Natural killer cell (primary cell): Measurements from ENCODE around the gene EPS8L2. TPM values are rescaled to one million over a fixed set of nuclear protein-coding genes. Genes with fewer than 3 reads are reported as not detected.

Source experiments
- ATAC-seq, 3 donors: fragments of 150-1000 bp in 2 of 3; fragments of 200-7000 bp in 1 of 3; cut with Tn5 transposase; 1 replicate in 1 of 3; 2 replicates in 2 of 3; pipeline ENCODE4 v1.10.0; 2021; ENCODE audit warnings: mild to moderate bottlenecking in 2 of 3, moderate library complexity in 2 of 3
- DNase-seq, 2 donors: peaks; one replicate each; pipeline versions ENCODE4 v3.0.0 to v3.0.0-alpha.2; 2013 to 2021; ENCODE audit warnings: mixed read lengths in 1 of 2
- H3K27ac ChIP-seq: one replicate; pipeline ENCODE4 v1.5.1; 2013; ENCODE audit warnings: mild to moderate bottlenecking, low read length
- H3K27me3 ChIP-seq: one replicate; pipeline ENCODE4 v1.6.1; 2013; ENCODE audit warnings: low read length; ENCODE audit not compliant: control insufficient read depth, insufficient read depth
- H3K36me3 ChIP-seq: one replicate; pipeline ENCODE4 v1.6.1; 2013; ENCODE audit warnings: low read length; ENCODE audit not compliant: control insufficient read depth, insufficient read depth
- H3K4me1 ChIP-seq: one replicate; pipeline ENCODE4 v1.6.1; 2013; ENCODE audit warnings: low read length; ENCODE audit not compliant: control insufficient read depth, insufficient read depth
- H3K4me3 ChIP-seq: one replicate; pipeline ENCODE4 v1.5.1; 2013; ENCODE audit warnings: low read length
- H3K9me3 ChIP-seq: one replicate; pipeline ENCODE4 v1.6.1; 2013; ENCODE audit warnings: low read length; ENCODE audit not compliant: control insufficient read depth, insufficient read depth
- H3K27ac Mint-ChIP-seq, 2 donors: one replicate each; pipeline ENCODE4 v1.8.0; 2022; ENCODE audit warnings: mild to moderate bottlenecking in 2 of 2, mixed read lengths in 2 of 2, moderate library complexity in 1 of 2
- H3K27me3 Mint-ChIP-seq, 2 donors: one replicate each; pipeline ENCODE4 v1.8.0; 2022; ENCODE audit warnings: low read depth in 2 of 2, mixed read lengths in 2 of 2
- H3K36me3 Mint-ChIP-seq: one replicate; pipeline ENCODE4 v1.8.0; 2022; ENCODE audit warnings: mixed read lengths
- H3K4me1 Mint-ChIP-seq, 2 donors: one replicate each; pipeline ENCODE4 v1.8.0; 2022; ENCODE audit warnings: mixed read lengths in 2 of 2
- H3K4me3 Mint-ChIP-seq: one replicate; pipeline ENCODE4 v1.8.0; 2022; ENCODE audit warnings: mild to moderate bottlenecking, moderate library complexity, mixed read lengths
- H3K9me3 Mint-ChIP-seq, 2 donors: one replicate each; pipeline ENCODE4 v1.8.0; 2022; ENCODE audit warnings: mixed read lengths in 2 of 2
- CTCF ChIP-seq: fragments of 200-600 bp; IDR thresholded peaks from one replicate; pipeline ENCODE4 v1.8.0; 2022; ENCODE audit warnings: antibody characterized with exemption
- WGBS: methylation state at CpG from one replicate; pipeline ENCODE4 v1.1.7; 2013; ENCODE audit warnings: missing lambda C conversion rate; ENCODE audit not compliant: insufficient coverage; 5-methylcytosine and 5-hydroxymethylcytosine counted together
- intact Hi-C: fragments of 100-400 bp; cut with micrococcal nuclease; formaldehyde crosslinking; loops from one replicate; pipeline ENCODE4 v1.14.2; 2022
- total RNA-seq, 4 donors: library from RNA; stranded (reverse); fragments of 120-200 nt in 1 of 4; gene quantifications; one replicate each; pipeline versions ENCODE4 v1.2.3 to v1.2.4, GENCODE V29; 2013 to 2022

EPS8L2 gene
- total RNA-seq, 3 donors from 2014 or later (not counting 1 experiment from before 2014, with no cell fraction given), result 6.9 to 10.9 (median 9.3) TPM

- H3K9me3 ChIP-seq, result no peaks in the 10 kb centered on the region
- no peaks in the 10 kb centered on the region for H3K4me1 ChIP-seq
- H3K27me3 ChIP-seq, result no peaks in the 10 kb centered on the region
- no peaks in the 10 kb centered on the region for H3K27me3 Mint-ChIP-seq
- WGBS, result 95% methylated on average over 36 of the region's 36 CpGs
- H3K36me3 ChIP-seq, result peaks cover 25% of the 10 kb centered on the region
- intact Hi-C loops, result no loop called here
- DNase-seq (no peak), ATAC-seq (no peak)
- H3K27ac Mint-ChIP-seq, result no peak overlapping the region
- H3K9me3 Mint-ChIP-seq, result no peaks in the 10 kb centered on the region
- peaks cover 20% of the 10 kb centered on the region for H3K36me3 Mint-ChIP-seq
- no peak overlapping the region for H3K4me3 Mint-ChIP-seq
- H3K27ac ChIP-seq, result no peak overlapping the region
- no peaks in the 10 kb centered on the region for H3K4me1 Mint-ChIP-seq
- no peak for TF ChIP-seq CTCF
- H3K4me3 ChIP-seq, result no peak overlapping the region
Measured at GRCh38 chr11:679271-680207, 26.5 kb upstream of the EPS8L2 start.

GRCh38 chr11:680476-680875 is 25.6 kb upstream of the EPS8L2 start:
- no peaks in the 10 kb centered on the region for H3K27me3 ChIP-seq
- intact Hi-C loops, result no loop called here
- H3K9me3 Mint-ChIP-seq, result no peaks in the 10 kb centered on the region
- ATAC-seq (no peak), DNase-seq (no peak)
- H3K27ac Mint-ChIP-seq, result no peak overlapping the region
- TF ChIP-seq CTCF, result no peak
- WGBS, result 96% methylated on average over 19 of the region's 19 CpGs
- H3K4me3 Mint-ChIP-seq, result no peak overlapping the region
- H3K36me3 ChIP-seq, result peaks cover 25% of the 10 kb centered on the region
- peaks cover 20% of the 10 kb centered on the region for H3K36me3 Mint-ChIP-seq
- H3K4me1 ChIP-seq, result no peaks in the 10 kb centered on the region
- H3K27me3 Mint-ChIP-seq, result no peaks in the 10 kb centered on the region
- H3K4me3 ChIP-seq, result no peak overlapping the region
- no peaks in the 10 kb centered on the region for H3K9me3 ChIP-seq
- H3K27ac ChIP-seq, result no peak overlapping the region
- H3K4me1 Mint-ChIP-seq, result no peaks in the 10 kb centered on the region

- H3K4me1 Mint-ChIP-seq, result no peaks in the 10 kb centered on the region
- H3K9me3 Mint-ChIP-seq, result no peaks in the 10 kb centered on the region
- no peak overlapping the region for H3K27ac Mint-ChIP-seq
- intact Hi-C loops, result no loop called here
- 85% methylated on average over 13 of the region's 13 CpGs for WGBS
- H3K36me3 Mint-ChIP-seq, result peaks cover 20% of the 10 kb centered on the region
- no peak for ATAC-seq
- TF ChIP-seq CTCF, result no peak
- no peaks in the 10 kb centered on the region for H3K27me3 Mint-ChIP-seq
- Histone ChIP-seq H3K27me3 (no peaks in the 10 kb centered on the region), H3K4me3 (no peak overlapping the region), H3K4me1 (no peaks in the 10 kb centered on the region), H3K36me3 (peaks cover 27% of the 10 kb centered on the region), H3K27ac (no peak overlapping the region), H3K9me3 (no peaks in the 10 kb centered on the region)
- H3K4me3 Mint-ChIP-seq, result no peak overlapping the region
- DNase-seq, result no peak
Measured at GRCh38 chr11:680970-681369, 25.1 kb upstream of the EPS8L2 start.
